BLaER1 (cell line): ENCODE results near the gene C5AR1.

Experiments
- H3K27ac ChIP-seq: shearing (Covaris generic); formaldehyde crosslinking; 2 replicates; pipeline ENCODE4 v1.8.1; 2022
- H3K27me3 ChIP-seq: shearing (Covaris generic); formaldehyde crosslinking; 2 replicates; pipeline ENCODE4 v1.8.1; 2022
- H3K36me3 ChIP-seq: shearing (Covaris generic); formaldehyde crosslinking; 2 replicates; pipeline ENCODE4 v1.8.1; 2022
- H3K4me1 ChIP-seq: shearing (Covaris generic); formaldehyde crosslinking; 2 replicates; pipeline ENCODE4 v1.8.1; 2022
- H3K4me2 ChIP-seq: shearing (Covaris generic); formaldehyde crosslinking; 2 replicates; pipeline ENCODE4 v1.8.1; 2022
- H3K4me3 ChIP-seq: shearing (Covaris generic); formaldehyde crosslinking; 2 replicates; pipeline ENCODE4 v1.8.1; 2022
- H3K9ac ChIP-seq: shearing (Covaris generic); formaldehyde crosslinking; 2 replicates; pipeline ENCODE4 v1.8.1; 2022
- H3K9me3 ChIP-seq: shearing (Covaris generic); formaldehyde crosslinking; 2 replicates; pipeline ENCODE4 v1.8.1; 2022
- H4K20me1 ChIP-seq: shearing (Covaris generic); formaldehyde crosslinking; 2 replicates; pipeline ENCODE4 v1.8.1; 2022
- Cebpa-rat ChIP-seq: shearing (Covaris generic); IDR thresholded peaks from 2 replicates; pipeline ENCODE4 v1.8.1; 2022

Gene C5AR1

GRCh38 chr19:47310819-47311218, 1.2 kb downstream of the C5AR1 start:
- Histone ChIP-seq H3K36me3 (no peaks in the 10 kb centered on the region), H3K27me3 (peaks cover 68% of the 10 kb centered on the region), H3K9ac (no peak overlapping the region), H3K4me3 (no peak overlapping the region), H3K27ac (no peak overlapping the region), H4K20me1 (peaks cover 25% of the 10 kb centered on the region; the same call in 1 of the 2 replicates), H3K9me3 (no peaks in the 10 kb centered on the region), H3K4me1 (peaks cover 20% of the 10 kb centered on the region), H3K4me2 (no peak overlapping the region)
- no peak for TF ChIP-seq Cebpa-rat

DNA sequence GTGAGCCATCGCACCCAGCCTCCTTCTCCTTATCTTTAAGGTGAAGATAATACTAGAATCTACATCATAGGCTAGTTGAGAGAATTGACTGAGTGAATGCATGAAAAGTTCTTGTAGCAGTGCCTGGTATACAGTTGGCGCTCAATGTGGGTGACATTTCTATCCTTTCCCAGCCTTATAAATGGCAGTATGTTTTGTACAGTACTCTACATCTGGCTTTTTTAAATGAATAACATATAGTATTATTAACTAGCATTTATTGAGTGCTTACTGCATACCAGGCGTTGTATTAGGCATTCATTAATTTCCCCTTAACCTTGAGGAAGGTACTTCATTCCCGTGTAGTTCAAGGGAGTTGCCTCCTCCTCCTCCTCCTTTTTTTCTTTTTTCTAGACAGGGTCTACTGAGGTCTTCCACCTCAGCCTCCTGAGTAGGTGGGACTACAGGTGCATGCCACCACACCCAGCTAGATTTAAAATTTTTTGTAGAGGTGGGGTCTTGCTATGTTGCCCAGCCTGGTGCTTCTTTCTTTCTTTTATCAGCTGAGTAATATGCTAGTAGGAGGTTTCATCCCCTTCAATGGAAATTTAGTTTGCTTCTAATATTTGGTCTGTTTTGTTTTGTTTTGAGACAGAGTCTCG, 2.8 kb downstream of the C5AR1 start:
- Histone ChIP-seq H3K36me3 (no peaks in the 10 kb centered on the region), H4K20me1 (peaks cover 25% of the 10 kb centered on the region; the same call in 1 of the 2 replicates), H3K4me3 (no peak overlapping the region), H3K4me1 (peaks cover 20% of the 10 kb centered on the region), H3K27me3 (peaks cover 52% of the 10 kb centered on the region), H3K27ac (no peak overlapping the region), H3K4me2 (no peak overlapping the region), H3K9ac (no peak overlapping the region), H3K9me3 (no peaks in the 10 kb centered on the region)
- TF ChIP-seq Cebpa-rat: no peak

DNA sequence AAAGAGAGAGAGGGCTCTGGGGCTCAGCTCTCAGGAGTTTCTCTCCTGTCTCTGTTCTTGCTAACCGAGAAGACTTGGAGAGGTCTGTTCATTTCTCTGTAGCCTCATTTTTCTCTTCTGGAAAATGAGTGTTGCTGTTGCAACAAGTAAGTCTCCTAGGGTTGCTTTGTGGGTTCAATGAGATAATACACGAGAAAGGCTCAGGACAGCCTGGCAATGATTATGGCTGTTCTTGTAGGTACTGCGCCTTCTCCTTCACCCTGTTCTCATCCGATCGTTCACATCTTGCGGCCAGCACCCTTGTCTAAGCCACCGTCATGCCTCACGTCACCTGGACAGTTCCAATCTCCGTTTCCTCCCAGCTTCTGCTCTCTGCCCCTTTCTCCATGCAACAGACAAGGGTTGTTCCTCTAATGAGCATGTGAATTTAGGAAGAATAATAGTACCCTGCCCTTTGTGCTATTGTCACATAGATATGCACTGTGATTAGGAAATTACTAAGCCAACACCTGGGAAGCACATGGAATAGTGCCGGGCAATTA, 4.2 kb downstream of the C5AR1 start:
- H4K20me1 ChIP-seq: peaks cover 25% of the 10 kb centered on the region; the same call in 1 of the 2 replicates
- TF ChIP-seq Cebpa-rat: no peak
- H3K27ac ChIP-seq: no peak overlapping the region
- peaks cover 39% of the 10 kb centered on the region for H3K27me3 ChIP-seq
- no peak overlapping the region for H3K9ac ChIP-seq
- H3K4me3 ChIP-seq: no peak overlapping the region
- H3K9me3 ChIP-seq: no peaks in the 10 kb centered on the region
- no peak overlapping the region for H3K4me2 ChIP-seq
- peaks cover 14% of the 10 kb centered on the region for H3K4me1 ChIP-seq
- no peaks in the 10 kb centered on the region for H3K36me3 ChIP-seq

DNA sequence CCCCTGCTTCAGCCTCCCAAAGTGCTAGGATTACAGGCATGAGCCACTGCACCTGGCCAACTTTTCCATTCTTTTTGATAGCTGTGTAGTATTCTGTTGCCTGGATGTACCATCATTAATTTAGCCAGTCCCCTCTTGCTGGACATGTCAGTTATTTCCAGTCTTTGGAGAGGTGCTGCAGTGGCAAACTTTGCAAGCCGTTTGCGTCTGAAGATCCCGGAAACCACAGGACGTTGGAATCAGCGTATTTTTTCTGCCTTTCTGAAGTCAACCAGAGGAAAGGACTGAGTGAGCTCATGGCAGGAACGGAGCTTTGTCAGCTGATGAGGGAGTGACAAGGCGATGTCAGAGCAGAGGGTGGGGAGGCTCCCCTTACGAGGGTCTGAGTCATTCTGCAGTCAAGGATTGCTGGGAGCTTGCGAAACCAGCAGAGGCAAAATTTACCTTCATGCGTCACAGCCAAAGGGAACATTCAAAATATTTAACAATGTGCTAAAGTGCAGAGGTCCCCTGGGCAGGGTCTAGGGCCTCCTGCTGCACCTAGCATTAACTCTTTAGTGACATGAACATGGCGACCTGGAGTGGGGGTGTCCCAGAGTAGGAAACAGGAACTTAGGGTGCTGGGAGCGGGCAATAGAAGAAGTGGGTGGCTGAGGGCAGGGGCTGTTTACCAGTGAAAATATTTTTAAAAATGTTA, 5.6 kb downstream of the C5AR1 start:
- peaks cover 13% of the 10 kb centered on the region; the same call in 1 of the 2 replicates for H4K20me1 ChIP-seq
- no peaks in the 10 kb centered on the region for H3K36me3 ChIP-seq
- H3K27ac ChIP-seq: no peak overlapping the region
- H3K9me3 ChIP-seq: no peaks in the 10 kb centered on the region
- no peak for TF ChIP-seq Cebpa-rat
- no peaks in the 10 kb centered on the region for H3K4me1 ChIP-seq
- H3K4me3 ChIP-seq: no peak overlapping the region
- no peak overlapping the region for H3K9ac ChIP-seq
- no peak overlapping the region for H3K4me2 ChIP-seq
- H3K27me3 ChIP-seq: peaks cover 24% of the 10 kb centered on the region

GRCh38 chr19:47316513-47316912, 6.9 kb downstream of the C5AR1 start:
- H3K9me3 ChIP-seq: peaks cover 4% of the 10 kb centered on the region; the same call in 1 of the 2 replicates
- H3K27me3 ChIP-seq: peaks cover 12% of the 10 kb centered on the region
- no peaks in the 10 kb centered on the region for H3K36me3 ChIP-seq
- H4K20me1 ChIP-seq: 0 out of 2 replicates have a peak, but pooled peaks cover under 1% of the 10 kb centered on the region
- no peak overlapping the region for H3K4me3 ChIP-seq
- H3K4me2 ChIP-seq: no peak overlapping the region
- no peak for TF ChIP-seq Cebpa-rat
- H3K27ac ChIP-seq: no peak overlapping the region
- no peak overlapping the region for H3K9ac ChIP-seq
- no peaks in the 10 kb centered on the region for H3K4me1 ChIP-seq

- Histone ChIP-seq H3K4me1 (peaks cover 5% of the 10 kb centered on the region; the same call in 1 of the 2 replicates), H3K27me3 (no peaks in the 10 kb centered on the region; the same call in 1 of the 2 replicates), H4K20me1 (no peaks in the 10 kb centered on the region), H3K4me2 (no peak overlapping the region), H3K9ac (no peak overlapping the region), H3K36me3 (no peaks in the 10 kb centered on the region), H3K27ac (no peak overlapping the region), H3K9me3 (peaks cover 7% of the 10 kb centered on the region; the same call in 1 of the 2 replicates), H3K4me3 (no peak overlapping the region)
- TF ChIP-seq Cebpa-rat: no peak
Measured at GRCh38 chr19:47319923-47320871, 10.5 kb downstream of the C5AR1 start.

GRCh38 chr19:47321630-47322029, 12.0 kb downstream of the C5AR1 start:
- H4K20me1 ChIP-seq: no peaks in the 10 kb centered on the region
- H3K27me3 ChIP-seq: no peaks in the 10 kb centered on the region
- H3K9ac ChIP-seq: no peak overlapping the region
- H3K4me2 ChIP-seq: no peak overlapping the region
- H3K36me3 ChIP-seq: no peaks in the 10 kb centered on the region
- peaks cover 5% of the 10 kb centered on the region; the same call in 1 of the 2 replicates for H3K4me1 ChIP-seq
- no peak overlapping the region for H3K27ac ChIP-seq
- peaks cover 7% of the 10 kb centered on the region; the same call in 1 of the 2 replicates for H3K9me3 ChIP-seq
- H3K4me3 ChIP-seq: no peak overlapping the region
- no peak for TF ChIP-seq Cebpa-rat

DNA sequence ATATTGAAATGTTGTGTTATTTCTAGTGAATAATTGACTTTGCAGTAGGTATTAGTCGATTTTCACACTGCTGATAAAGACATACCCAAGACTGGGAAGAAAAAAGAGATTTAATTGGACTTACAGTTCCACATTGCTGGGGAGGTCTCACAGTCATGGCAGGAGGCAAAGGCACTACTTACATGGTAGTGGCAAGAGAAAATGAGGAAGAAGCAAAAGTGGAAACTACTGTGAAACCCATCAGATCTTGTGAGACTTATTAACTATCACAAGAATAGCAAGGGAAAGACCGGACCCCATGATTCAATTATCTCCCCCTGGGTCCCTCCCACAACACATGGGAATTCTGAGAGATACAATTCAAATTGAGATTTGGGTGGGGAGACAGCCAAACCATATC, 12.4 kb downstream of the C5AR1 start:
- Histone ChIP-seq H4K20me1 (no peaks in the 10 kb centered on the region), H3K9me3 (peaks cover 7% of the 10 kb centered on the region; the same call in 1 of the 2 replicates), H3K4me3 (no peak overlapping the region), H3K27me3 (no peaks in the 10 kb centered on the region), H3K4me2 (no peak overlapping the region), H3K4me1 (peaks cover 5% of the 10 kb centered on the region; the same call in 1 of the 2 replicates), H3K27ac (no peak overlapping the region), H3K9ac (no peak overlapping the region), H3K36me3 (no peaks in the 10 kb centered on the region)
- TF ChIP-seq Cebpa-rat: no peak

DNA sequence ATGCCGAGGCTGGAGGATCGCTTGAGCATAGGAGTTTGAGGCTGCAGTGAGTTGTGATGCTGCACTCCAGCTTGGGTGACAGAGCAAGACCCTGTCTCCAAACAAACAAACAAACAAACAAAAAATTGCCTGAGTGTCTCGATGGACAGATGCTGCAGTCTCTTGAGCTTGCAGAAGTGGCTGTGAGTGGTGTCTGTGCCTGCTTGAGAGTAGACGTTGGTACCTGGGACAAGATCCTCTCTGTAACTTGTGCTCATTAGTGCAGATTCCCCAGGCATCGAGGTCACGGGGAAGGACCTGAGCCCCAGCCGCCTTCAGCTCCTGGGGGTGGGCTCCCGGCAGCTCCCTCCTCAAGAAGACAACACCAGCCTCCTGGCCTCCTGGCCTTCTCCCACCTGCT, 13.7 kb downstream of the C5AR1 start:
- no peaks in the 10 kb centered on the region for H3K36me3 ChIP-seq
- no peaks in the 10 kb centered on the region for H3K27me3 ChIP-seq
- no peaks in the 10 kb centered on the region for H4K20me1 ChIP-seq
- H3K27ac ChIP-seq: no peak overlapping the region
- no peak overlapping the region for H3K9ac ChIP-seq
- no peak overlapping the region for H3K4me3 ChIP-seq
- no peak overlapping the region for H3K4me2 ChIP-seq
- H3K4me1 ChIP-seq: peaks cover 5% of the 10 kb centered on the region; the same call in 1 of the 2 replicates
- TF ChIP-seq Cebpa-rat: no peak
- peaks cover 7% of the 10 kb centered on the region; the same call in 1 of the 2 replicates for H3K9me3 ChIP-seq
